Spinal cord (tissue), 10 donors: ENCODE measurements around the gene TMEM255B. TPM values are rescaled to one million over a fixed set of nuclear protein-coding genes. Genes with fewer than 3 reads are reported as not detected.
A peak's percentile ranks its signal among the peaks of the same experiment; 100 is the strongest.

ENCODE experiments used
- DNase-seq, 6 donors: peaks; one replicate each; pipeline versions ENCODE4 v3.0.0 to v3.0.0-alpha.2; 2013 to 2015; ENCODE audit warnings: low spot score in 6 of 6, low read depth in 4 of 6
- H3K27ac ChIP-seq: one replicate; pipeline ENCODE4 v1.5.1; 2013; ENCODE audit warnings: low read depth, low read length, control low read depth
- H3K27me3 ChIP-seq: one replicate; pipeline ENCODE4 v1.6.1; 2013; ENCODE audit warnings: low read length; ENCODE audit not compliant: control insufficient read depth, insufficient read depth
- H3K36me3 ChIP-seq: one replicate; pipeline ENCODE4 v1.6.1; 2013; ENCODE audit warnings: low read length; ENCODE audit not compliant: control insufficient read depth, insufficient read depth
- H3K4me1 ChIP-seq: one replicate; pipeline ENCODE4 v1.6.1; 2013; ENCODE audit warnings: low read length; ENCODE audit not compliant: control insufficient read depth, insufficient read depth
- H3K4me3 ChIP-seq: one replicate; pipeline ENCODE4 v1.5.1; 2013; ENCODE audit warnings: low read depth, low read length, control low read depth
- H3K9me3 ChIP-seq: one replicate; pipeline ENCODE4 v1.6.1; 2013; ENCODE audit warnings: low read length; ENCODE audit not compliant: control insufficient read depth, insufficient read depth
- WGBS: methylation state at CpG from one replicate; pipeline ENCODE4 v1.1.5; 2013; ENCODE audit warnings: missing lambda C conversion rate; ENCODE audit not compliant: insufficient coverage; 5-methylcytosine and 5-hydroxymethylcytosine counted together
- polyA plus RNA-seq, 2 donors: library from polyadenylated mRNA; unstranded; fragments of 120-200 nt; gene quantifications; one replicate each; pipeline ENCODE4 v1.2.1, GENCODE V29; 2013; ENCODE audit not compliant: insufficient read length in 2 of 2
- total RNA-seq, 2 donors: library from RNA; depleted of rRNA in 1 of 2; stranded (reverse); fragments of 120-200 nt in 1 of 2; fragments of >200 nt in 1 of 2; gene quantifications; one replicate each; pipeline versions ENCODE4 v1.2.3 to v1.2.4, GENCODE V29; 2013 to 2014
- donor health status: healthy.

The TMEM255B gene
- total and polyA plus RNA-seq, 4 donors = 1.4 to 5.6 (median 3.4) TPM

DNA sequence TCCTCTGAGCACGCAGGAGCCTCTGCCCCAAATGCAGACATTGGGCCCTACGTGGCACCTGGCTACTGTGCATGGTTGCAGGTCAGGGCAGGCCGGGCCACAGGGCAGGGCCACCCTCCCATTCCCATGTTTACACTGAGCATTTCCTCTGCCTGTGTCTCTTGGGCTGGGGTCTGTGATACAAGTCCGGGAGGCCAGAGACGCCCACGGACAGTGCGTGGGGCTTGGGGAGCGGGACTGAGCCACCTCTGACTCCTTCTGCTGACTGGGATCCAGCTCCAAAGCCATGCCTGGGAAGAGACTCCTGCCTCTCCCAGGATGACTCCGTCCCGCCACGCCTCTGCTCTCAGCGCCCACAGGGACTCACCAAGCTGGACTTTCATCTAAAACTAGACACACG, 86.0 kb downstream of the TMEM255B start:
- DNase-seq = no peak
- no peak overlapping the region for H3K4me3 ChIP-seq
- H3K4me1 ChIP-seq = peaks cover 18% of the 10 kb centered on the region
- no peak overlapping the region for H3K27ac ChIP-seq
- H3K36me3 ChIP-seq = peaks cover 45% of the 10 kb centered on the region
- no peaks in the 10 kb centered on the region for H3K27me3 ChIP-seq
- 97% methylated on average over 8 of the region's 13 CpGs for WGBS
- no peaks in the 10 kb centered on the region for H3K9me3 ChIP-seq

DNA sequence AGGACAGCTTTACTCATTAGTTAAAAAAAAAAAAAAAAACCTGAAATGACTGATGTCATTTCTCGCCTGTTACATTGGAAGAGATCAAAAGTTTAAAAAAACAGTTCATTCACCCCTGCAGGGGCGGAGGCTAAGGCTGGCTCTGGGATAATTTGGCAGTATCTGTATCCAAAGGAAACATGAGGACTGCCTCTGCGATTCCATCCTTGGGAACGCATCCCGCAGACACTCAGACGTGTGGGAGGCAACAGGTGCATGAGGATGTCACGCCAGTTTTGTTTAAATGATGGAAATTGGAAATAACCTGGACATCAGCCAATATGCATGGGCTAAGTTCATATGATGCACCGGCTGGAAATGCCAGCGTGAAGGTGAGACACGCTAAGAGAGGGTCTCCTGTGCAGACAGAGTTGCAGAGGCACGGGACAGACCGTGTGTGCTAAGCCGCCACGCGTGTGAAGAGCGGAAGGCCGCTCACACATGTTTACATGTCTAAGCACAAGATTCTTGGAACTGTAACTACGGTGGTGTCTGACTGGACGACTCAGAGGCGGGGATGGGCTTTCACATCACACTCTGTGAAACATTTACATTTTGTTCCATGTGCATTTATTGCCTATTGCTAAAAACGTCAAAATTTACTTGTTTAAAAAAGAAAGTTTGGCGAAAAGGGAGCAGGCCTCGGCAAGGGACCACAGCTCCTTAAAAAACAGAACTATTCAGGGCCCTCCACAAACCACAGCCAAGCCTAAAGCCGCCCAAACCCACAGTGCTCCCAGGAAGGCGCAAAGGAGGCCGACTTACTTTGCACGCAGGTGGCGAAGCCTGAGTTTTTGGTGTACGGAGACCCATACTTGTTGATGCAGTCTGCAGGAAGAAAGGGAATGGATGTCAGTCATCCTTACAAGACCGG, 87.0 kb downstream of the TMEM255B start:
- no peak overlapping the region for H3K27ac ChIP-seq
- DNase-seq = peak in 1 of 6 donors; percentile 38
- 94% methylated on average over 22 of the region's 30 CpGs for WGBS

DNA sequence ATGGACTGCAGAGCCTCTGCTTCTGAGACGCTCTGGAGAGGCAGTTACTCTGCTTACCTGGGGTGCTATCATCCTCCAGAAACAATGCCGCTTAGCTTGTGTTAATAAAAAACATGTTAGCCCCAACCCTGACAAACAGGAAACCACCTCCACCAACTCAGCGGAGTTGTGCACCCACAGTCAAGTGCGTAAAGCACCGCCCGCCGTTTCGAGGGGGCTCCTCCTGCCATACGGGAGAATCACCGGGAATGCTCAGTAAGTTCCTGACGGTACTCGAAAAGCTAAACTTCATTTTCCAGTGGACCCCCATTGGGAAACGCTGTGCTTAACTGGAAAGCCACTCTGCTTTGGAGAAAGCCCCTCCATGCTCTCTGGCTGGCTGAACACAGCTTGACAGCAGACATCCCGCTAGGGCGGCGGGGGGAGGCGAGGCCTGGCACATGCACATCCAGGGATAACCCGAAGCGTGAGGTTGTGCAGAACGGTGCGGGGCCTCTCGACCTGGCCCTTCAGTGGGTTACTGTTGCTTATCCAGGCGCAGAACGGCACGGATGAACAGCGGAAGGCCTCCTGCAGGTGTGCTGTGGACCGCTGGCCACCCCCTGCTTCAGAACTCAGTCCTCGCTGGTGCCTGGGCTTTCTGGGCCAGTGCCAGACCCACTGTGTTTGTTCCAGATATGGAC, 87.8 kb downstream of the TMEM255B start:
- 82% methylated on average over 27 of the region's 28 CpGs for WGBS
- no peaks in the 10 kb centered on the region for H3K9me3 ChIP-seq
- no peak overlapping the region for H3K27ac ChIP-seq
- H3K4me1 ChIP-seq = peaks cover 4% of the 10 kb centered on the region
- no peak for DNase-seq
- H3K27me3 ChIP-seq = no peaks in the 10 kb centered on the region
- H3K36me3 ChIP-seq = peaks cover 38% of the 10 kb centered on the region
- no peak overlapping the region for H3K4me3 ChIP-seq

More for the DNA sequence above, 87.0 kb downstream of the TMEM255B start:
- Histone ChIP-seq H3K9me3 (no peaks in the 10 kb centered on the region), H3K4me3 (no peak overlapping the region), H3K36me3 (peaks cover 40% of the 10 kb centered on the region), H3K4me1 (peaks cover 8% of the 10 kb centered on the region), H3K27me3 (no peaks in the 10 kb centered on the region)

DNA sequence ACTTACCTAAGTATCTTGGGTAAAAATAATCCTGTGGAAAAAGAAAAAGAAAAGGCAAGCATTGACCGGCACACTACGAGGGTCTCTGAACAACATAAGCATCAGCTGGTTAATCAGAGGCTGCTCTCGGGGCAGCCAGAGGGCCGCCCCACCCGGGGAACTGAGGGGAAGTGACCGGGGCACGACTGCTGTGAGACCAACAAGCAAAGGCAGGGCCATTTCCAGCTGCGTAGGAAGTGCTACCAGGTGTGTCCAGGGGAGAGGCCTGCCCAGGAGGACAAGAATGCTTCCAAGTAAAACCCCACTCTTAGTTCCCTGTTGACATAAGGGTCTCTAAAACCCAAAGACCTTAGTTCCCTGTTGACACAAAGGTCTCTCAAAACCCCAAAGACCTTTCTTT, 89.0 kb downstream of the TMEM255B start:
- Histone ChIP-seq H3K4me1 (peaks cover 15% of the 10 kb centered on the region), H3K4me3 (no peak overlapping the region), H3K27ac (no peak overlapping the region), H3K9me3 (no peaks in the 10 kb centered on the region), H3K27me3 (no peaks in the 10 kb centered on the region), H3K36me3 (peaks cover 40% of the 10 kb centered on the region)
- 77% methylated on average over 7 of the region's 8 CpGs for WGBS
- DNase-seq = no peak

DNA sequence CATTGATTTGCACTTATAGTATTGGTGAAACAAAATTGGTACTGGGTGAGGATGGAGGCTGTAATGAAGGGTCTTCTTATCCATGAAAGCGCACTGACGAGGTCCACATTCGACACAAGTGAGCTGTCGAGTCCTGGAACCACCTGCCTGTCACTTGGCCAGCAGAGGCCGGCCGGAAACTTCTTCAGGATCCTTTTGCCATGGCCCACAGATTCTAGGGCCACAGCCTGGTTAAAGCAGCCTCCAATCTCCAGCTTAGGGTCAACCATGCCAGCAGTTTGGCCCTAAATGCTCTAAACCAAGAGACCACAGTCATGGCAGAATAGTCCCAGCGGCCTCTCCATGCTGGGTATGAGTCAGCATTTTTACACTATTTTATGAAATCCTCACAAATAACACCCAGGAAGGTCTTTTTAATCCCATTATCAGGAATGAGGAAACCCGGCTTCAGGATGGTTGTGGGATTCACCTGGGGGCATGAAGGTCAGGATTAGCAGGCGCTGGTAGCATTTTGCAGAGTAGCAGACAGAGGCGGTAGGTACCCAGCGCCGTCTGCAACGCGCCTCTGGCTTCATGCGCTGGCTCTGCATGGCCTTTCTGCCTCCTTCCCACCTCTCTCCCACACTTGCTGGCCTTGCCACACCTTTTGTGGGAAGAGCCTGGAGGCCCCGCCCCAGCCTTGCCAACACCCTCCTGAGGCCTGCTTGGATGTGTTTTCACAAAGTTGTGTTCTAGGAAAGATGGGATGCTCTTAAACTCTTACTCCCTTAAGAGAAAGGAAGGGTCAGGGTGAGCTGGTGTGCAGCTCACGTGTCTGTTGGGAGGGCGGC, 89.6 kb downstream of the TMEM255B start:
- Histone ChIP-seq H3K27ac (no peak overlapping the region), H3K36me3 (peaks cover 35% of the 10 kb centered on the region), H3K27me3 (no peaks in the 10 kb centered on the region), H3K4me1 (peaks cover 19% of the 10 kb centered on the region), H3K9me3 (no peaks in the 10 kb centered on the region), H3K4me3 (no peak overlapping the region)
- 97% methylated on average over 7 of the region's 18 CpGs for WGBS
- no peak for DNase-seq

DNA sequence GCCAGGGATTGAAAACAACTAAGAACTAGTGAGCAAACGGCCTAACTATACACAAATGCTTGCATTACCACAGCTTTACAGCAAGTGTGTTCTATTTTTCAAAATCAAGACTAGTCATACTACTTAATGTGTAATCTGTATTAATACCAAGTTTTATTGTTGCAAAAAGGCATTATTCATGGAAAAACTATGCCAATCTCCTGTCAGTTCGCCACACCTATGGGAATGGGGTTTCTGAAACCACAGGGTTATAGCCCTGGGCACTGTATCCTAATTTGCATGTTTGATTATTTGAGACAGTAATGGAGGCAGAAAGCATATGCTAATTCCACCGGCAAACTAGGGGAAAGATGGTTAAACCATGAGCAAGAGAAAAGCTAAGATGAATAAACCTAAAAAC, 90.5 kb downstream of the TMEM255B start:
- Histone ChIP-seq H3K4me3 (no peak overlapping the region), H3K27me3 (no peaks in the 10 kb centered on the region), H3K36me3 (peaks cover 31% of the 10 kb centered on the region), H3K27ac (no peak overlapping the region), H3K4me1 (peaks cover 28% of the 10 kb centered on the region), H3K9me3 (no peaks in the 10 kb centered on the region)
- WGBS = 100% methylated on average over 1 of the region's 3 CpGs
- no peak for DNase-seq

DNA sequence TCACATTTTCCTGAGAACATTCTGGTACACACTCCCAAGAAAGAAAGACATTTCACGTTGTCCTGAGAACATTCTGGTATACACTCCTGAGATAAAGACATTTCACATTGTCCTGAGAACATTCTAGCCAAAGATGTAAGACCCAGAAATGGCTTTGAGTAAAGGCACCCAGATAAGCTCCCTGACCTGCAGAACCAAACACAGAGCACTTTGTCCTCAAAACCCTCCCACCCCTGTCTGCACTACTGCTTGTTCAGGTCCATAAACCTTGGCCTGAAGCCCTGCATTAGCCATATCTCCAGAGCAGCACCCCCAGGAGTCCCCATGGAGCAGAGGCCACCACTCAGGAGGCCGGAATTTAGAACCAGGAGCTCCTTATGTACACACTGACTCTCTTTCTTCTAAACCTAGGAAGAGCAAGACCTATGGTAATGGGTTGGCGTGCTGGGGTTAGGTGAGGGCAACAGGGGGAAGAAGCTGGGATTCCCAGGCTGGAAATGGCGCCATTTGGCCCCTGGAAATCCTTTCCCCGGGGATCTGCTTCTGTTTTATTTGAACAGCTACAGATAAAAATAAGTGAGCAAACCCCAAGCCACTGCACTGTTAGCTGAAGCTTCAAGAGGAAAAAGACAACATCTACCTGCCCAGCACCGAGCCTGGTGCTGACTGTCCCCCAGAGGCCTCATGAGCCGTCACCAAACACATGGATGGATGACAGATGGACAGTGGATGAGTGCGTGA, 91.1 kb downstream of the TMEM255B start:
- no peak overlapping the region for H3K4me3 ChIP-seq
- no peaks in the 10 kb centered on the region for H3K27me3 ChIP-seq
- peaks cover 27% of the 10 kb centered on the region for H3K36me3 ChIP-seq
- H3K9me3 ChIP-seq = no peaks in the 10 kb centered on the region
- DNase-seq = no peak
- no peak overlapping the region for H3K27ac ChIP-seq
- H3K4me1 ChIP-seq = peaks cover 32% of the 10 kb centered on the region
- 84% methylated on average over 5 of the region's 8 CpGs for WGBS

DNA sequence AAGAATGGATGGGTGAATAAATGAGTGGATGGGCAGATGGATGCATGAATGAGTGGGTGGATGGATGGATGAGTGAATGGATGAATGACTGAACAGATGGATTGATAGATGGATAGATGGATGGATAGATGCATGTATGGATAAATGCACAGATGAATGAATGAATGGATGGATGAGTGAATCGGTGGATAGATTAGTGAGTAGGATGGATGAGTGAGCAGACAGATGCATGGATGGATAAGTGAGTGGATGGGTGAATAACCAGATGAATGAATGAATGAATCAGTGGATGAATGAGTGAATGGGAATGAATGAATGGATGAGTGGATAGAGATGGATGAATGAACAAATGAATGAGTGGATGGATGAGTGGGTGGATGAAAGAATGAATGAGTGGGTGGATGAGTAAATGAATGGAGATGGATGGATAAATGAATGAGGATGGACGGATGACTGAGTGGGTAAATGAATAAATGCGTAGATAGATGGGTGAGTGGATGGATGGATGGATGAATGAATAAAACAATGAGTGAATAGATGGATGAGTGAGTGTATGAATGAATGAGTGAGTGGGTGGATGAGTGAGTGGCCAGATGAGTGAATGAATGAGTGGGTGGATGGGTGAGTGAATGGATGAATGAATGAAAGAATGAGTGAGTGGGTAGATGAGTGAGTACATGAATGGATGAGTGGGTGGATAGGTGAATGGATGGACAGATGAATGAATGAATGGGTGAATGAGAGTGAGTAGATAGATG, 91.9 kb downstream of the TMEM255B start:
- H3K27ac ChIP-seq = no peak overlapping the region
- no peak overlapping the region for H3K4me3 ChIP-seq
- no peak for DNase-seq
- WGBS = 95% methylated on average over 3 of the region's 3 CpGs
- H3K27me3 ChIP-seq = no peaks in the 10 kb centered on the region
- no peaks in the 10 kb centered on the region for H3K9me3 ChIP-seq
- H3K36me3 ChIP-seq = peaks cover 25% of the 10 kb centered on the region
- H3K4me1 ChIP-seq = peaks cover 36% of the 10 kb centered on the region
